ENCODE data around the gene MAD2L1BP. TPM values are rescaled to one million over a fixed set of nuclear protein-coding genes. Genes with fewer than 3 reads are reported as not detected.
A peak's percentile ranks its signal among the peaks of the same experiment; 100 is the strongest.

The MAD2L1BP gene
- total RNA-seq, 1 donor, result 30.4 TPM

DNA sequence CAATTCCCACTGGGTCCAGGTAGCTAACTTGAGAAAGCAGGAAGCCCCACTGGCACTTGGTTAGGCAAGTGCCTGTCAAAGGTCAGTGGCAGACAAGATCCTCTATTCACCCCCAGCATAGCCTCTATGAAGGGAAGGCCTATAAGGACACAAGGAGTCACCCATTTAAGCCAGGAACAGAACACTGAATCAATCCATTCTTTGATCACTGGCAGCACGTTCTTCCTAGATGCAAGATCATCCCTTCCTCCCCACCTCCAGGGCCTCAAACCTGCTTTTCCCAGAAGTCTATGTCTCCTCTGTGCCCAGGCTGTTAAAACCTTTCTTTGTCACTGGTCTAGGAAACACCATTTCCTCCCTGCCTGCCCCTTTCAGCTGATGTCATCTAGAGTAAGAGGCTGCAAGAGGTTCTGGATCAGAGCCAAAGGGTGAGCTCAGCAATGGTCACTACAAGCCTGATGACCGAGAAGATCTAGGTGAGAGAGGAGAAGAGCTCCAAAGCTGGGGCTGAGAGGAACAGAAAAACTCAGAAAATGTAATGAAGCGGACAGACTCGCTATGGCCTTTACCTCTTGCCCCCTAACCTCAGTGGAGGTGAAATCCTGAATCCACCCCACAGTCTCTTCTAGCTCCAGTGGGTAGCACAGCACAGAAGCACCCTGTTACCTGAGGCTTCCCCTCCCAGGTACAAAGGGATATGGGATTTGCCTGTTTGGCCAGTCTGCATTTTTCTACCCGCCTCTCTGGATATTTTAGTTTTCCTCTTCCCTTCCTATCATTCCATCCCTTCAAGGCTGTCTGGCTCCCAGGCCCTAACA lies 8.4 kb upstream of the MAD2L1BP start:
- no peaks in the 10 kb centered on the region for H3K9me3 ChIP-seq (ENCODE audit: low read depth, low read length)
- peaks cover 43% of the 10 kb centered on the region for H3K36me3 ChIP-seq (ENCODE audit: insufficient read depth, low read length)
- peaks cover 51% of the 10 kb centered on the region for H3K79me2 ChIP-seq (ENCODE audit: insufficient read depth, low read length)
- H3K4me1 ChIP-seq (ENCODE audit: insufficient read depth, low read length), result peaks cover 23% of the 10 kb centered on the region
- TF ChIP-seq, protein P1, sequence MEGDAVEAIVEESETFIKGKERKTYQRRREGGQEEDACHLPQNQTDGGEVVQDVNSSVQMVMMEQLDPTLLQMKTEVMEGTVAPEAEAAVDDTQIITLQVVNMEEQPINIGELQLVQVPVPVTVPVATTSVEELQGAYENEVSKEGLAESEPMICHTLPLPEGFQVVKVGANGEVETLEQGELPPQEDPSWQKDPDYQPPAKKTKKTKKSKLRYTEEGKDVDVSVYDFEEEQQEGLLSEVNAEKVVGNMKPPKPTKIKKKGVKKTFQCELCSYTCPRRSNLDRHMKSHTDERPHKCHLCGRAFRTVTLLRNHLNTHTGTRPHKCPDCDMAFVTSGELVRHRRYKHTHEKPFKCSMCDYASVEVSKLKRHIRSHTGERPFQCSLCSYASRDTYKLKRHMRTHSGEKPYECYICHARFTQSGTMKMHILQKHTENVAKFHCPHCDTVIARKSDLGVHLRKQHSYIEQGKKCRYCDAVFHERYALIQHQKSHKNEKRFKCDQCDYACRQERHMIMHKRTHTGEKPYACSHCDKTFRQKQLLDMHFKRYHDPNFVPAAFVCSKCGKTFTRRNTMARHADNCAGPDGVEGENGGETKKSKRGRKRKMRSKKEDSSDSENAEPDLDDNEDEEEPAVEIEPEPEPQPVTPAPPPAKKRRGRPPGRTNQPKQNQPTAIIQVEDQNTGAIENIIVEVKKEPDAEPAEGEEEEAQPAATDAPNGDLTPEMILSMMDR (IDR thresholded peaks at IDR 0.05; ENCODE audit: extremely low read depth, low read depth, low read length), result no peak
- DNase-seq (ENCODE audit: insufficient read length, low spot score, missing footprints), result peak; percentile 98
- H2AFZ ChIP-seq (ENCODE audit: low read length), result peak overlapping the region; percentile 61
- H3K27me3 ChIP-seq (ENCODE audit: insufficient read depth, low read length), result no peaks in the 10 kb centered on the region
- peak overlapping the region; percentile 84 for H3K4me3 ChIP-seq (ENCODE audit: insufficient read depth, low read length)
- peak overlapping the region; percentile 88 for H3K27ac ChIP-seq (ENCODE audit: low read depth, low read length)
- H4K20me1 ChIP-seq (ENCODE audit: insufficient read depth, low read length), result no peaks in the 10 kb centered on the region
- H3K4me2 ChIP-seq (ENCODE audit: insufficient read depth, low read length), result peak overlapping the region; percentile 94

DNA sequence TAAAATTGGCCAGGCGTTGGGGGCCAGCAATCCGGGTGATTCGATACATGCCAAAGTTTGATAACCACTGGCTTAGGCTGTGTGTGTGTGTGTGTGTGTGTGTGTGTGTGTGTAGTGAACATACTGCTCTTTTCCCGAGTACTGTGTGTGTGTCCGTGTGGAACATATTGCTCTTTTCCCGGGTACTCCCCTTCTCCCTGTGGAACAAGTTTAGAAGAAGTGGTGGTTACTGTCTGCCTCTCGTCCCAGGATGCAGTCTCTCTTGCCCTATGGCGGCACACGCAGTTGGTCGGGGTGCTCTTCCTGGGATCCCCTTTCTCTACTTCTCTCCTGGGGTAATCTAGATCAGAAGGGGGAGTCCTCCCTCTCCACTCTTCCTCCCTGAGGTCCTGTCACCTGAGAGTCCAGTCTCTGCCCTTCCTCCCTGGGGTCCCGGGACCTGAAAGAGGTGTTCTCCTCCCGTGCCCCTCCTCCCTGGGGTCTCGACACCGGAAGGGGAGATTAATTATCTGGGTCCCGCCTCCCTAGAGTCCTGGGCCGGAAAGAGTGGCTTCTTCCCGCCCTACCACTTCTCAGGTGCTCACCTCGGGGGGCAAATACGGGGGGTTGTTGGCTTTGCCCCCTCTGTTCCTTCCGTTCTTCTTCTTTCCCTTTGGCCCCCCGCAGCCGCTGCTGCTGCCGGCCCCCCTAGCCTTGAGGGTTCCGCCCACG lies 7.1 kb upstream of the MAD2L1BP start:
- peak overlapping the region; percentile 94 for H3K4me2 ChIP-seq (ENCODE audit: insufficient read depth, low read length)
- peak overlapping the region; percentile 88 for H3K27ac ChIP-seq (ENCODE audit: low read depth, low read length)
- peaks cover 23% of the 10 kb centered on the region for H3K4me1 ChIP-seq (ENCODE audit: insufficient read depth, low read length)
- TF ChIP-seq, protein P1 (IDR thresholded peaks at IDR 0.05; ENCODE audit: extremely low read depth, low read depth, low read length), result no peak
- no peaks in the 10 kb centered on the region for H4K20me1 ChIP-seq (ENCODE audit: insufficient read depth, low read length)
- peak overlapping the region; percentile 84 for H3K4me3 ChIP-seq (ENCODE audit: insufficient read depth, low read length)
- DNase-seq (ENCODE audit: insufficient read length, low spot score, missing footprints), result peak; percentile 92
- peaks cover 30% of the 10 kb centered on the region for H3K36me3 ChIP-seq (ENCODE audit: insufficient read depth, low read length)
- H3K9me3 ChIP-seq (ENCODE audit: low read depth, low read length), result no peaks in the 10 kb centered on the region
- H2AFZ ChIP-seq (ENCODE audit: low read length), result peak overlapping the region; percentile 38
- peaks cover 47% of the 10 kb centered on the region for H3K79me2 ChIP-seq (ENCODE audit: insufficient read depth, low read length)
- no peaks in the 10 kb centered on the region for H3K27me3 ChIP-seq (ENCODE audit: insufficient read depth, low read length)

DNA sequence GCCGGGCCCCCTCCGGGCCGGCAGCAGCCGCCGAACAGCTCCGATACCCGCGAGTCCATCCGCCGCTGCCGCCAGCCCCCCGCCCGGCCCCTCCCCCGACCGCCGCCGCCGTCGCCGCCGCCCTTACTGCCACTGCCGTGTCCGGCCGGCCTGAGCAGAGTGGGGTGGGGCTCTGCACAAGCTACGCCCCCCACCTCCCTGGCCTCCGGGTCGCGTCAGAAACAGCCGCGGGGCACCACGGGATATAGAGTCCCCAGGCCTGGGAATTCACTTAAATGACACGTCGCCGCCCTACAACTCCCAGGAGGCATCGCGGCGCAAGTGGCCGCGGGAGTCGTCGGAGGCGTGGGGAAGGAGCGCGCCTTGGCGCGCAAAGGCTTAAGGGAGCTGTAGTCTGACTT lies 6.5 kb upstream of the MAD2L1BP start, which contains the start of gene GTPBP2:
GTPBP2 (minus strand) TSS at position 161 of the 401 bp plus-strand sequence; CDS start at position 59, 102 bp downstream.
- H3K27ac ChIP-seq (ENCODE audit: low read depth, low read length), result peak within 1 kb of the TSS; percentile 88
- peak within 1 kb of the TSS; percentile 96 for H3K4me2 ChIP-seq (ENCODE audit: insufficient read depth, low read length)
- no peaks in the 10 kb centered on the region for H4K20me1 ChIP-seq (ENCODE audit: insufficient read depth, low read length)
- H3K27me3 ChIP-seq (ENCODE audit: insufficient read depth, low read length), result no peaks in the 10 kb centered on the region
- TF ChIP-seq, protein P1 (IDR thresholded peaks at IDR 0.05; ENCODE audit: extremely low read depth, low read depth, low read length), result no peak
- peak within 1 kb of the TSS; percentile 97 for H2AFZ ChIP-seq (ENCODE audit: low read length)
- DNase-seq (ENCODE audit: insufficient read length, low spot score, missing footprints), result peak; percentile 98
- peaks cover 44% of the 10 kb centered on the region for H3K79me2 ChIP-seq (ENCODE audit: insufficient read depth, low read length)
- H3K4me3 ChIP-seq (ENCODE audit: insufficient read depth, low read length), result peak within 1 kb of the TSS; percentile 84
- H3K4me1 ChIP-seq (ENCODE audit: insufficient read depth, low read length), result peaks cover 23% of the 10 kb centered on the region
- H3K9me3 ChIP-seq (ENCODE audit: low read depth, low read length), result no peaks in the 10 kb centered on the region
- H3K36me3 ChIP-seq (ENCODE audit: insufficient read depth, low read length), result peaks cover 25% of the 10 kb centered on the region
